Activated naive CD4-positive, alpha-beta T cell treated with anti-CD3 and anti-CD28 coated beads, Interleukin-2, amount 50 U/mL, for 16 hours (primary cell): ENCODE data around the gene COX6B2.
A peak's percentile ranks its signal among the peaks of the same experiment; 100 is the strongest.

Experiments
- DNase-seq: peaks from one replicate; pipeline ENCODE4 v3.0.0-alpha.2; 2020

Gene COX6B2

DNA sequence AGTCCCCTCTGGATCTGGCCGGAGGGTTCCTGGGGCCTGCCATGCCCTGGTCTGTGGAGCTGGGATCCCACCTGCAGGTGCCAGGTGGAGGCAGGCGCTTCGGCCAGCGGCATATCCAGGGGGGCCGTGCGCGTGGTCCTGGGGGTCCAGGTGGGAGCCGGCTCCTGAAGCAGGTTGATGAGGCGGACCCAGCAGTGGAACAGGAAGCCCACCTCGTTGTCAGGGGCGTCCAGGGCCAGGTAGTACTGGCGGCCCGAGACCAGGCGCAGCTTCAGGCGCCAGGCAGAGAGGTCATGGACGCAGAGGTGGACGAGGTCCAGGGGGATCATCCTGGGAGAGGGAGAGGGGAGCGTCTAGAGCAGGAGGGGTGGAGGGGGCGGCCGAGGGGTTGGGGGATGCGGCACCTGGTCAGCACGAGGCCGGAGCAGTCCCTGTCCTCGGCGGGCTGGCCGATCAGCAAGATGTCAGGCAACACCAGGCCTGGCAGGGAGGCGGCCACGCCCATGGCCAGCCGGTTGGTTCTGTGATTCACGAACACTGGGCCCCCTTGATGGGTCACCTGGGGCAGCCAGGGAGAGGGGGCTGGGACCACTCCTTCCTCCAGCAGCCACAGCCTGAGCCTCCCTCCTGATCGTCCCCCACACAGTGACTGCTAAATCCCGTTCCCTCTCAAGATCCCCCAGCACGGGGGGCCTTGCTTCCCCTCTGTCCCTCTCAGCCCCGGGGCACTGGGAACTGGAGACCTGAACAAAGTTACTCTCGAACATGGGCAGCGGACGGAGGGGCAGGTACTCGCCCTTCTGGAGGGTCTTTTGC lies 7.9 kb upstream of the COX6B2 start:
- DNase-seq, result no peak

DNA sequence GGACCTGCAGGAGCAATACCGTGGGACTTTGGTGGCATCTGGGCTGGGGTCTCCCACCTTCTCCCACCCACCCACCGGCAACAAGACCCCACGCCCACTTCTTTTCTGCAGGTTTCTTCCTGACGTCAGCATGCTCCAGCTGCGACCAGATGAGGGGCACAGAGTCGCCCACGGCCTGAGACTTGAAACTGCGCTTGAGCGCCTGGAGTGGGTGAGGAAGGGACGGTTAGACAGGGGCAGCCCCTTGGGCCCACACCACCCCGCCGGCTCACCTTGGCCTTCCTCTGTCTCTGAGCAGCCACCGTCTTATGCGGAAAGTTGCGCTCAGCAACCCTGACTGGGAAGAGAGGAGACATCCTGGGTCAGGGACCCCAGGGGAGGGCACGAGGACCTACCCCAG lies 6.4 kb upstream of the COX6B2 start:
- DNase-seq, result no peak

DNA sequence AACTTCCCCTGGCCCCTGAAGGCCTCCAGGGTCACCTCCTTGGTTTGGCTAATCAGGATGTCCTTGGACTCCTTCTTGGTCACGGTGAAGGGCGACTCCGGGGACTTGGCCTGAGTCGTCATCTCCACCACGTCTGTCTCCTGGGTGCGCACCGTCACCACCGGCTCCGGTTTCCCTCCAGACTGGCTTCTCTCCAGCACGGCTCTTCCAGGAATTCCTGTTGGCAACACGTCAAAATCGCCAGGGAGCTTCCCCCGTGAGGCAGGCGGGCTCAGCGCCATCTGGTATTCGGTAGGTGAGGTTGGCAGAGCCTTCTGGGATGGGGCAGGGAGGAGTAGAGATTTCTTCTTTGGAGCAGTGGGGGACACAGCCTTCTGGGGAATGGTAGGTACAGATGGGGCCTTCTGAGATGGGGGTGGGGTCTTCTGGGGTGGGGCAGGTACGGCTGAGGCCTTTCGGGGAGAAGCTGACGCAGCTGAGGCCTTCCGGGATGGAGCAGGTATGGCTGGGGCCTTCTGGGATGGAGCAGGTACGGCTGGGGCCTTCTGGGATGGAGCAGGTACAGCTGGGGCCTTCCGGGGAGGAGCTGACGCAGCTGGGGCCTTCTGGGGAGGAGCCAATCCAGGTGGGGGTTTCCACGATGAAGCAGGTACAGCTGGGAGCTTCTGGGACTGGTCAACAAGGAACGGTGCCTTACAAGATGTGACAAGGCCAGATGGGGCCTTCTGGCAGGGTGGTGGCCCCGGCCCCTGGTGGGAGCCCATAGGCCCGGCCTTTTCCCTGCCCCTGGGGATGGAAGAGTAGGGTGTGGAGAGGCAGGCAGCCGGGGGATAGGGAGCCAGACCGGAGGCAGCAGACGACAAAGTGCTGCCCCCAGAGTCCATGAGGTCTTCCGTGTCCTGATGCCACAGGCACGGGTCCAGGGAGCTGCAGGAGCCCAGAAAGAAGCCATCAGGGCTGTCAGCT lies 4.7 kb upstream of the COX6B2 start:
- no peak for DNase-seq

DNA sequence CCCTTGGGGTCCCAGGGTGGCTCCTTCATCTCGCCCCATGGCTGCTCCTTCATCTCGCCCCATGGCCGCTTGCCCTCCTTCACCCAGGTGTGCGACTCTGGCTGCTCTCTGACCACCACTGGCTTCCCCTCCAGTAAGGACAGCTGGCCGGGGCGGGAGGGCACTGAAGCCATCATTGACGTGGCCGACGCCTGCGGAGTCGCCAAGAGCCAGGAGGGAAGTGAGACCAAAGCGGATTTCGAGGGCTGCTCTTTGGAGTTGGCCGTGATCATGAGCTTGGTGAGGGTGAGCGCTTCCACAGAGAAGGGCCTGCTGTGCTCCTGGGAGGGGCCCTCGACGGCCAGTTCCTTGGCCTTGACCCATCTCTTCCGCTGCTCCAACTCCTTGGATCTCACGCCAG lies 4.0 kb upstream of the COX6B2 start:
- DNase-seq, result no peak

DNA sequence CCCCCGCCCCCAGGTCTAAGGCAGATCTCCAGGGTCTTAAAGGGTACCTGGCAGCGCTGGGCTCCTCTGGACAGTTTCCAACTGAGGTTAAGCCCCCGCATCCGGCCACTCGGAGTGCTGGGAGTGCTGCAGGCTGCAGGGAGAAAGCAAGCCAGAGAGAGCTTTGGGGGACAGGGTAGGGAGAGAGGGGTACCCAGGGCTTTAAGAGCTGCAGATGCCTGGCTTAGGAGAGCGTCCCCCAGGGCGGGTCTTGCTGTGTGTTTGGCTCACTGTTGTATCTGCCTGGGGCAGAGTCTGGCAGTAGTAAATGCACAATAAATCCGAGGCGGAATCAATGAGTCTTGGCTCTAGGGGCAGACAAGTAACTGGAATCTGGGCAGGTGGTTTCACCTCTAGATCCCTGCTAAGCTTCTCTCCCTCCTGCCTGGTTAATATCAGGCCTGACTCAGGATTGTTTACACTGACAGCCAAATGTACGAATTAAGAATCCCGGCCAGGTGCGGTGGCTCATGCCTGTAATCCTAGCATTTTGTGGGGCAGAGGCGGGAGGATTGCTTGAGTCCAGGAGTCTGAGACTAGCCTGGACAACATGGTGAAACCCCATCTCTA lies 798 bp upstream of the COX6B2 start:
- no peak for DNase-seq

- peak; percentile 71 for DNase-seq
These were observed 469 bp downstream of the COX6B2 start for GRCh38 chr19:55353803-55354697.

GRCh38 chr19:55353356-55353802 lies 1.1 kb downstream of the COX6B2 start:
- no peak for DNase-seq

DNA sequence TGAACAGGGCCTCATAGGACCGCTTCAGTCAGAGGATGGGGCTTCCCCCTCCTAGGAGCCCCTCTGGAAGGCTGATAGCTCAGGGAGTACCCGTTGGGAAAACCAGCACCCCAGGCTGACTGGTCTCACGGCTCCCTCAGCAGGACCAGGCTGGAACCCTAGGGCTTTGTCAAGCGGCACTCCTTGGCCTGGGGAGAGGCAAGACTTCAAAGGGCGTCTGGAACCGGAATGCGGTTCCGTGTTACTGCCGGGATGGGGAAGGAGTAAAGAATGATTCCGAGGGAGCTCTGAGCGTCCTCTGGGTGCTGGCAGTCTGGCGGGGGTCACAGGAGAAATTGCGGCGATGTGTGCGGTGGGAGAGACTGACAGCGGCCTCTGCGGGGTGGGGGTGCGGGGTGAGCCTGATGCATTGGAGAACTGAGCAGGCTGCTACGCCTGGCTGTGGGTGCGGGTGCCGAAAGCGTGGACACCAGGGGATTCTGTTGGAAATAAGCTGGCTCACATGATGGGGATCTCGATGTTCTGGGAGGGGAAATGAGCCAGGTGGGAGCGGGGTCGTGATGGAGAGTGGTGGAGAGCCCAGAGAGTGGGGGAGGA lies 1.9 kb downstream of the COX6B2 start:
- no peak for DNase-seq

GRCh38 chr19:55352040-55352439 lies 2.5 kb downstream of the COX6B2 start:
- no peak for DNase-seq

DNA sequence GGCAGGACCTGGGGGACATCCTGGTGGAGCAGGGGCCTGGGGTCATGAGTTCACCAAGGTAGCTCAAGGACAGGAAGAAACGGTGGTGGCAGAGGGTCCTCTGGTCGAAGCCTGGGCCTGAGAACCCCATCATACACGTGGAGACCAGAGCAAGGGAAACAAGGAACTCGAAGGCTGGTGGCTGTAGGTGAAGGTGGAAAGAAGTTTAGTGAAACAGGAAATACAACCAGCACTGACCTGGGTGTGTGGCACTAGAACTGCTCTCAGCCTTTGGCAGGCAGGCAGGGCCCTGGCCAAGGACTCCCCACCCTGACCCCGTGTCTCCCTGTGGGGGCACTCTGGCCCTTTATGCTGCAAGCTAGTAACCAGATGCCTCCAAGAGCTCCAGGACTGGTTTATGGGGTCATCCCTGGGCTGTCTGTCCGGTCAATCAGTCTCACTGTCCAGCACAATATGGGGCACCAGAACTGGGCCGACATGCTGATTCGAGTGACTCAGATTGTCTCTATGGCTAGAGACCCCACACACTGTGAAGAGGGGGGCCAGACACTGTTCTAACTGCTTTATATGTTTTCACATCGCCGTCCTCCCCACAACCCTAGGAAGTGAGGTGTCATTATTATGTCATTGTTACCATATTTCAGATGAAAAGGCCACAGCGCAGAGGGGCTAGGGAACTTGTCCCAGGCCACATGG lies 3.8 kb downstream of the COX6B2 start:
- DNase-seq, result no peak

DNA sequence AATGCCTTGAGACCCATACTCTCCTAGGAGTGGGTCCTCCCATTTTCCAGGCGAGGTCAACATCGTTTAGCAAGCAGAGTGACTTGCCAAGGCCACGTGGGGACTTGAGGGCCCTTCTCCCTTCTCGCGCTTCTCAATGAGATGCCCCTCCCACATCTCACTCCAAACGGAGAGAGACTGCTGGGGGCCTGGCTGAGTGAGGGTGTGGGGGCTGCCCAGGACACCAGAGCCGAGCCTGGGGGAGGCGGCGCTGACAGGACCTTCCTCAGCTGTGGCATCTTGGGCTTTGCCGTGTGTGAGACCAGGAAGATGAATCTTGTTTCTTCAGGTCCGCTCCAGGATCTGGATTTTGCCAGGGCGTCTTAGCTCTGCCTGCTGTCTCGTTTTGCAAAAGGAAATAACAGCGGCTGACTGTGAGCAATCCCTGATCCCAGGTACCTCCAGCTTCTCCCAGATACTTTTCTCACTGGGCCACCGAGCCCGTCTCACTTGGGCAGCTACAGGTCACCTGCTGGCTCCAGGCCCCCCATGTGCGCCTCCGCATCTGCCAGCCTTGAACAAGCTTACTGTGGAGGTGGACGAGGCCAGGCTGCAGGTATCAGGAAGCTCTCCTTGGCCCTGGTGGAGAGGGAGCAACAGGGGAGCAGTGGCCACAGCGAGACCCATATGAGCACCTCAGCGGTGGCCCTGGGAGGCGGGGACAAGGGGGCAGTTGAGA lies 6.0 kb downstream of the COX6B2 start:
- DNase-seq, result no peak

- no peak for DNase-seq
These were observed 7.0 kb downstream of the COX6B2 start for GRCh38 chr19:55347442-55348009.

- DNase-seq, result no peak
These were observed 7.6 kb downstream of the COX6B2 start for GRCh38 chr19:55346725-55347441.

DNA sequence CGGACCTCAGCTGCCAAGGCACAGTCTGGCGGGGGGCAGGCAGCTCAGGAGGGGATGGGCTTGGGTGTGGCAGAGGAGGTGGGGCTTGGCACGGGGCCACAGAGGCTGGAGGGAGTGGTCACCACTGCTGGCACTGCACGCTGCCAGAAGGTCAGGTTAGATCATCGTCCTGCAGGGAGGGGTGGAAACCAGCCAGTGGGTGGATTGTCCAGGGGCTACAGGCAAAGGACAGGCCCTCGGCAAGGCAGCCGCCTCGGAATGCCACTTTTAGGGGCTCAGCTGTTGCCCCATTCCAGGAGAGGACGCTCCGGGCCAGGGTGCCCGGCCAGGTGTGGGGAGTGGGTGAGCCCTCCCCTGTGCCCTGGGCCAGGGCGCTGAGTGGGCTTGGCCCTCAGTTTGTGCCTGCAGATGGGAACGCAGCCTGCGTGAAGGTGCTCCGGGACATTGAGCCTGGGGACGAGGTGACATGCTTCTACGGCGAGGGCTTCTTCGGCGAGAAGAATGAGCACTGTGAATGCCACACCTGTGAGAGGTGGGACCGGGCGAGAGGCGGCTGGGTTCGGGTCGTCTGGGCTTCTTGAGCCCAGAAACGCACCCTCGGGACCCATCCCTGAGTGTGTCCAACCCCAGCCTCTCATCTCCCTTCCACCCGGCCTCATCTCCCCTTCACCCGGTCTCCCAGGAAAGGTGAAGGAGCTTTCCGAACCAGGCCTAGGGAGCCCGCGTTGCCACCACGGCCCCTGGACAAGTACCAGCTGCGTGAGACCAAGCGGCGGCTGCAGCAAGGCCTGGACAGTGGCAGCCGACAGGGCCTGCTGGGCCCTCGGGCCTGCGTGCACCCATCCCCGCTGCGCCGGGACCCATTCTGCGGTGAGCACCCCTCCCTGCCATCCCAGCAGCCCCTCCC lies 8.4 kb downstream of the COX6B2 start:
- DNase-seq, result no peak

DNA sequence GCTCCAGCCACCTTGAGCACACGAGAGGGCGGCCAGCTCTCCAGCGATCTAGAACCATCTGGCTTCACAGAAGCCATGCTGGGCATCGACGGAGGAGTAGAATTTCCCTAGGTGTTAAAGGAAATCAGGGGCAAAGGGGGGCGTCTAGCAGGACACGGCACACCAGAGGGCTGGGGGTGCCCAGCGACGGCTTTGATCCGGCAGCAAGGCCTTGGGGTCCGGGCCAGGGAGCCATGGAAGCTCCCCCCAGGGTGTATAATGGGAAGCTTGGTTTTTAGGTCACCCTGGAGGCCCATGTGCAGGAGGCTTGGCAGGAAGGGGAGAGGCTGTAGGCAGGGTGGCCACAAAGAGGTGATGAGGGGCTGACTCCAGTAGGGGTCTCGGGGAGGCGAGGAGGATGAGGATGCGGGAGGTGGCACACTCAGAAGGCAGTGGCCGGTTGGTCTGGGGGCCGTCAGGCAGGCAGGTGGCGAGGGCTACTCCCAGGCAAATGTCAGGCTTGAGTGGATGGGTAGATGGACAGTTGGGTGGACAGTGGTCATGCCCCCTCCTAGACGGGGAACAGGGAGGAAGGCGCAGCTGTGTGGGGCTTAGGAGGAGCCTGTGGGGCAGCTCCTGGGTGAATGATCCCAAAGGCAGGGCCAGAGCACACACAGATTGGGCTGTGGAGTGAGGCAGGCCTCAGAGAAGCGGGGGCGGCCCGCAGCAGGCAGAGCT lies 9.3 kb downstream of the COX6B2 start:
- DNase-seq, result no peak

- DNase-seq, result no peak
These were observed 10.1 kb downstream of the COX6B2 start for GRCh38 chr19:55344444-55344843.
